Esophagus squamous epithelium (tissue), 4 donors: Measurements from ENCODE around the gene CSF3R.

Source experiments
- CTCF ChIP-seq, 6 experiments: fragments of 450-650 bp in 4 of 6; fragments of 200-600 bp in 2 of 6; sonication (generic) in 2 of 6; IDR thresholded peaks; one replicate each; pipeline ENCODE4 v1.5.1; 2016 to 2019; ENCODE audit warnings: antibody characterized with exemption in 6 of 6, mild to moderate bottlenecking in 4 of 6, moderate library complexity in 4 of 6
- POLR2A ChIP-seq, 4 donors: fragments of 450-650 bp; IDR thresholded peaks; one replicate each; pipeline ENCODE4 v1.6.1; 2017; ENCODE audit warnings: antibody characterized with exemption in 4 of 4, mild to moderate bottlenecking in 4 of 4, moderate library complexity in 3 of 4

GRCh38 chr1:36486093-36486438 lies 3.4 kb upstream of the CSF3R start:
- TF ChIP-seq CTCF (IDR thresholded peaks at IDR 0.05) = no peak
- no peak for TF ChIP-seq POLR2A (IDR thresholded peaks at IDR 0.05)
